ENCODE data around the gene ATF1.
"Not testable (repeated sequence)": the region's sequence is repeated elsewhere in the genome, so short reads cannot be mapped to it uniquely, and the experiment has no call there.

ATF1 gene

DNA sequence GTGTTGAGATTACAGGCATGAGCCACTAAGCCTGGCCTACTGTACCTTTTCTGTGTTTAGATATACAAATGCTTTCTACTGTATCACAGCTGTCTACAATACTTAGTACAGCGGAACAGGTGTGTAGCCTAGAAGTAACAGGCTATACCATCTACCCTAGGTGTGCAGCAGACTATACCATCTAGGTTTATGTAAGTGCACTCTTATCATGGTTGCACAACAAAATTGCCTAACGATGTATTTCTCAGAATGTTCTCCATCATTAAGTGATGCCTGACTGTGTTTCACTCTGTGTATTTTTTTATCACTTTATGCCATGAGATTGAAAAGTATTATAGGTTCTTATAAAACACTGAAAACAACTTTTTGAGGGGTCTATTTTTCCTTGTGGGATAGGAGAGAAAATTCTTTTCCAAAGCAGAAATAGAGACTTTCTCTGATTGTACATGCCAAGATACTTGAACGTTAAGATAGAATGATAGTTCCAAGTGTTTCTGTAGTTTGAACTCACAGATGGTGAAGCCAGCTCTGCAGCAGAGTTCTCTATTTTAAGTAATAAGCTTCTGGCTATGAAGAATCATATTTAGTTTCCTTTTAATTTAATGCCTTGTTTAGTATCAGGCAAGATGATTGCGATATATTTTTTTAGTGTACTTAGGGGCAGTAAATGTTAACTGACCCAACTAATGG, 95.9 kb downstream of the ATF1 start:
- H3K4me3 ChIP-seq (ENCODE audit: control insufficient read depth, low read depth, low read length), result no peak overlapping the region
- TF ChIP-seq, protein P1, sequence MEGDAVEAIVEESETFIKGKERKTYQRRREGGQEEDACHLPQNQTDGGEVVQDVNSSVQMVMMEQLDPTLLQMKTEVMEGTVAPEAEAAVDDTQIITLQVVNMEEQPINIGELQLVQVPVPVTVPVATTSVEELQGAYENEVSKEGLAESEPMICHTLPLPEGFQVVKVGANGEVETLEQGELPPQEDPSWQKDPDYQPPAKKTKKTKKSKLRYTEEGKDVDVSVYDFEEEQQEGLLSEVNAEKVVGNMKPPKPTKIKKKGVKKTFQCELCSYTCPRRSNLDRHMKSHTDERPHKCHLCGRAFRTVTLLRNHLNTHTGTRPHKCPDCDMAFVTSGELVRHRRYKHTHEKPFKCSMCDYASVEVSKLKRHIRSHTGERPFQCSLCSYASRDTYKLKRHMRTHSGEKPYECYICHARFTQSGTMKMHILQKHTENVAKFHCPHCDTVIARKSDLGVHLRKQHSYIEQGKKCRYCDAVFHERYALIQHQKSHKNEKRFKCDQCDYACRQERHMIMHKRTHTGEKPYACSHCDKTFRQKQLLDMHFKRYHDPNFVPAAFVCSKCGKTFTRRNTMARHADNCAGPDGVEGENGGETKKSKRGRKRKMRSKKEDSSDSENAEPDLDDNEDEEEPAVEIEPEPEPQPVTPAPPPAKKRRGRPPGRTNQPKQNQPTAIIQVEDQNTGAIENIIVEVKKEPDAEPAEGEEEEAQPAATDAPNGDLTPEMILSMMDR (conservative IDR thresholded peaks at IDR 0.05; ENCODE audit: control insufficient read depth, insufficient read depth, low read depth, low read length), result no peak
- no peak for DNase-seq (ENCODE audit: low read depth)

DNA sequence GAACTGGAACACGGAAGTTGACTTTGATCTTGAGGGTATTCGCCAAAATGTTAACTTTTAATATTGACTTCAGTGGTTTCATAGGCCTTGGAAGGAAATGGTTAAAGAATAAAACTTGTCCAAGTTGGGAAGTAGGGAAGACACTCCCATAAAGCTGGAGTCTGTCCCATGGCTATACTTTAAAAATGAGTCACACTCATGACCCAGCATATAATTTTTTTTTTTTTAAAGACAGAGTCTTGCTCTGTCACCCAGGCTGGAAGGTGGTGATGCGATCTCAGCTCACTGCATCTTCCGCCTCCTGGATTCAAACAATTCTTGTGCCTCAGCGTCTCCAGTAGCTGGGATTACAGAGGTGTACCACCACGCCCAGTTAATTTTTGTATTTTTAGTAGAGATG, 98.4 kb downstream of the ATF1 start:
- H3K4me3 ChIP-seq (ENCODE audit: control insufficient read depth, low read depth, low read length), result no peak overlapping the region
- peak; percentile 80 for DNase-seq (ENCODE audit: low read depth)
- TF ChIP-seq, protein P1 (conservative IDR thresholded peaks at IDR 0.05; ENCODE audit: control insufficient read depth, insufficient read depth, low read depth, low read length), result no peak

DNA sequence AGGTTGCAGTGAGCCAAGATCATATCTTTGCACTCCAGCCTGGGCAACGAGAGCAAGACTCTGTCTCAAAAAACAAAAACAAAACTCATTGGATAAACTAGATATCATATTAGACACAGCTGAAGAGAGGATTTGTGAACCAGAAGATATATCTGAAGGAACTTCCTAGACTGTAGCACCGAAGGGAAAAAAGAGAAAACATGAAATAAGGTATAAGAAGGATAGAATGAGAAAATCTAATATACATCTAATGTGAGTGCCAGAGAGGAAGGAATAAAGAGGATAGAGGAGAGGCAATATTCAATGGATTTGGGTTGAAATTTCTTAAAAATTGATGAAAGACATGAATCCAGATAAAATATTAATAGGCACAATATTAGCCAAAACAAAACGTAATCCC, 101.4 kb downstream of the ATF1 start:
- TF ChIP-seq, protein P1 (conservative IDR thresholded peaks at IDR 0.05; ENCODE audit: control insufficient read depth, insufficient read depth, low read depth, low read length), result no peak
- DNase-seq (ENCODE audit: low read depth), result no peak

DNA sequence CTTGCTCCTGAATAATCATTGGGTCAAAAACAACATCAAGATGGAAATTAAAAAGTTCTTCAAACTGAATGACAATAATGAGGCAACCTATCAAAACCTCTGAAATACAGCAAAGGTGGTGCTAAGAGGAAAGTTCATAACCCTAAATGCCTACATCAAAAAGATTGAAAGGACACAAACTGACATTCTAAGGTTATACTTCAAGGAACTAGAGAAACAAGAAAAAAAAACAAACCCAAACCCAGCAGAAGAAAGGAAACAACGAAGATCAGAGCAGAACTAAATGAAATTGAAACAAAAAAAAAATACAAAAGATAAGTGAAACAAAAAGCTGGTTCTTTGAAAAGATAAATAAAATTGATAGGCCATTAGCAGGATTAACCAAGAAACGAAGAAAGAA, 105.0 kb downstream of the ATF1 start:
- H3K4me3 ChIP-seq (ENCODE audit: control insufficient read depth, low read depth, low read length); DNase-seq (ENCODE audit: low read depth): not testable (repeated sequence)

More for the DNA sequence above, 101.4 kb downstream of the ATF1 start:
- H3K4me3 ChIP-seq (ENCODE audit: control insufficient read depth, low read depth, low read length), result no peak overlapping the region
